ENCODE measurements around the gene IGFALS.
"Not testable (repeated sequence)": the region's sequence is repeated elsewhere in the genome, so short reads cannot be mapped to it uniquely, and the experiment has no call there.

Gene IGFALS

GRCh38 chr16:1818204-1818872 lies 24.8 kb upstream of the IGFALS start:
- no peak for DNase-seq (ENCODE audit: low spot score)
- FAIRE-seq: no peak

- DNase-seq (ENCODE audit: low spot score) (no peak), FAIRE-seq (no peak)
Observed at GRCh38 chr16:1817716-1818115, 24.2 kb upstream of the IGFALS start.

- DNase-seq (ENCODE audit: low spot score): no peak
- no peak for FAIRE-seq
Observed at GRCh38 chr16:1817276-1817589, 23.7 kb upstream of the IGFALS start.

- DNase-seq (ENCODE audit: low spot score): no peak
- FAIRE-seq: no peak
Observed at GRCh38 chr16:1816396-1817275, 23.1 kb upstream of the IGFALS start.

GRCh38 chr16:1815461-1815860 lies 22.0 kb upstream of the IGFALS start:
- FAIRE-seq (no peak), DNase-seq (ENCODE audit: low spot score) (no peak)

- DNase-seq (ENCODE audit: low spot score) (peak; percentile 66), FAIRE-seq (no peak)
Observed at GRCh38 chr16:1812732-1813163, 19.2 kb upstream of the IGFALS start.

- FAIRE-seq: no peak
- DNase-seq (ENCODE audit: low spot score): no peak
Observed at GRCh38 chr16:1810536-1810935, 17.0 kb upstream of the IGFALS start.

GRCh38 chr16:1810106-1810505 lies 16.6 kb upstream of the IGFALS start:
- FAIRE-seq (no peak), DNase-seq (ENCODE audit: low spot score) (no peak)

- FAIRE-seq (no peak), DNase-seq (ENCODE audit: low spot score) (no peak)
Observed at GRCh38 chr16:1809281-1809801, 15.8 kb upstream of the IGFALS start.

GRCh38 chr16:1808691-1809090 lies 15.2 kb upstream of the IGFALS start:
- FAIRE-seq: no peak
- DNase-seq (ENCODE audit: low spot score): no peak

- FAIRE-seq: no peak
- DNase-seq (ENCODE audit: low spot score): no peak
Observed at GRCh38 chr16:1807626-1808025, 14.1 kb upstream of the IGFALS start.

GRCh38 chr16:1800701-1801100 lies 7.2 kb upstream of the IGFALS start:
- FAIRE-seq (no peak), DNase-seq (ENCODE audit: low spot score) (no peak)

GRCh38 chr16:1799263-1799662 lies 5.8 kb upstream of the IGFALS start:
- FAIRE-seq; DNase-seq (ENCODE audit: low spot score): not testable (repeated sequence)

- FAIRE-seq: no peak
- DNase-seq (ENCODE audit: low spot score): no peak
Observed at GRCh38 chr16:1794908-1795666, 1.6 kb upstream of the IGFALS start.

- FAIRE-seq: no peak
- DNase-seq (ENCODE audit: low spot score): no peak
Observed at GRCh38 chr16:1794221-1794871, 841 bp upstream of the IGFALS start.

- FAIRE-seq (no peak), DNase-seq (ENCODE audit: low spot score) (no peak)
Observed at GRCh38 chr16:1792836-1793577, 498 bp downstream of the IGFALS start.

GRCh38 chr16:1791943-1792812 lies 1.3 kb downstream of the IGFALS start:
- FAIRE-seq (no peak), DNase-seq (ENCODE audit: low spot score) (no peak)

GRCh38 chr16:1791256-1791942 lies 2.1 kb downstream of the IGFALS start:
- no peak for FAIRE-seq

GRCh38 chr16:1790611-1791255 lies 2.8 kb downstream of the IGFALS start:
- DNase-seq (ENCODE audit: low spot score): no peak
- no peak for FAIRE-seq

More at GRCh38 chr16:1791256-1791942, 2.1 kb downstream of the IGFALS start:
- DNase-seq (ENCODE audit: low spot score): no peak
